ENCODE data around the gene CYLD.

- TF ChIP-seq CTCF (IDR thresholded peaks at IDR 0.05) (no peak), POLR2A (IDR thresholded peaks at IDR 0.05) (no peak)
These were observed 39.2 kb downstream of the CYLD start for GRCh38 chr16:50781043-50781442.

Data from adrenal gland (tissue), 5 donors.